Breast epithelium (tissue), 3 donors: ENCODE measurements around the gene VANGL1.

ENCODE experiments used
- POLR2A ChIP-seq: fragments of 450-650 bp; IDR thresholded peaks from one replicate; pipeline ENCODE4 v1.6.1; 2016; ENCODE audit warnings: antibody characterized with exemption, mild to moderate bottlenecking, moderate library complexity
- POLR2AphosphoS5 ChIP-seq, 3 donors: sonication (generic); formaldehyde crosslinking; IDR thresholded peaks; one replicate each; pipeline ENCODE4 v1.6.1; 2017; ENCODE audit warnings: antibody characterized with exemption in 3 of 3
- TF ChIP-seq, protein P1 (sequence below), 3 donors: fragments of 450-650 bp; IDR thresholded peaks; one replicate each; pipeline ENCODE4 v1.5.1; 2016 to 2017; ENCODE audit warnings: antibody characterized with exemption in 3 of 3, mild to moderate bottlenecking in 3 of 3, moderate library complexity in 3 of 3

DNA sequence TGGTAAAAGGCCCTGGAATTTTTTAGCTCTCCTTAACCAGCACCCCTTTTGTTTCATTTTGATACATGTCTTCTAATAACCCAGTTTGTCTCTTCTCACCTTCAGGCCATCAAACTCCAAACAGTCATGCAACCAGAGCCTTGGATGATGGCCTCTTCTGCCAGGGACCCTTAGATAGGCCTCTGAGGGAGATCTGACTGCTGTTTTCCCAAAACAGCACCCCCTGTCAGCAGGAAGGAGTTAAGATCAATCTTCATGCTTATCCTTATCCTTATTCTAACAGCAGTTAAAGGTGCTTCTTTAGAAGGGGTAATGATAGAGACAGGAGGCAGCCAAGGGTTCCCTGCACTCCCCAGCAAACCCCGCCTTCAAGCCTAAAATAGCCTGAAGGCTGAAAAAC lies 49.5 kb upstream of the VANGL1 start:
- TF ChIP-seq, protein P1, sequence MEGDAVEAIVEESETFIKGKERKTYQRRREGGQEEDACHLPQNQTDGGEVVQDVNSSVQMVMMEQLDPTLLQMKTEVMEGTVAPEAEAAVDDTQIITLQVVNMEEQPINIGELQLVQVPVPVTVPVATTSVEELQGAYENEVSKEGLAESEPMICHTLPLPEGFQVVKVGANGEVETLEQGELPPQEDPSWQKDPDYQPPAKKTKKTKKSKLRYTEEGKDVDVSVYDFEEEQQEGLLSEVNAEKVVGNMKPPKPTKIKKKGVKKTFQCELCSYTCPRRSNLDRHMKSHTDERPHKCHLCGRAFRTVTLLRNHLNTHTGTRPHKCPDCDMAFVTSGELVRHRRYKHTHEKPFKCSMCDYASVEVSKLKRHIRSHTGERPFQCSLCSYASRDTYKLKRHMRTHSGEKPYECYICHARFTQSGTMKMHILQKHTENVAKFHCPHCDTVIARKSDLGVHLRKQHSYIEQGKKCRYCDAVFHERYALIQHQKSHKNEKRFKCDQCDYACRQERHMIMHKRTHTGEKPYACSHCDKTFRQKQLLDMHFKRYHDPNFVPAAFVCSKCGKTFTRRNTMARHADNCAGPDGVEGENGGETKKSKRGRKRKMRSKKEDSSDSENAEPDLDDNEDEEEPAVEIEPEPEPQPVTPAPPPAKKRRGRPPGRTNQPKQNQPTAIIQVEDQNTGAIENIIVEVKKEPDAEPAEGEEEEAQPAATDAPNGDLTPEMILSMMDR (IDR thresholded peaks at IDR 0.05), result no peak
- TF ChIP-seq POLR2A, result no peak
- no peak for TF ChIP-seq POLR2AphosphoS5 (IDR thresholded peaks at IDR 0.05)
